Suprapubic skin (tissue), 4 donors: ENCODE measurements around the gene TMEM30A.

Experiments
- EP300 ChIP-seq: sonication (generic); formaldehyde crosslinking; IDR thresholded peaks from one replicate; pipeline ENCODE4 v1.6.1; 2017; ENCODE audit warnings: antibody characterized with exemption
- POLR2A ChIP-seq, 2 donors: fragments of 450-650 bp; IDR thresholded peaks; one replicate each; pipeline ENCODE4 v1.6.1; 2017; ENCODE audit warnings: antibody characterized with exemption in 2 of 2, mild to moderate bottlenecking in 2 of 2, moderate library complexity in 2 of 2
- POLR2AphosphoS5 ChIP-seq, 3 donors: sonication (generic); formaldehyde crosslinking; IDR thresholded peaks; one replicate each; pipeline ENCODE4 v1.6.1; 2017; ENCODE audit warnings: antibody characterized with exemption in 3 of 3
- TF ChIP-seq, protein P1 (sequence below), 2 donors: fragments of 200-600 bp in 1 of 2; fragments of 450-650 bp in 1 of 2; sonication (generic) in 1 of 2; IDR thresholded peaks; one replicate each; pipeline ENCODE4 v1.5.1; 2016 to 2019; ENCODE audit warnings: antibody characterized with exemption in 2 of 2, mild to moderate bottlenecking in 1 of 2, moderate library complexity in 1 of 2

- TF ChIP-seq POLR2A (IDR thresholded peaks at IDR 0.05), result no peak
- TF ChIP-seq, protein P1, sequence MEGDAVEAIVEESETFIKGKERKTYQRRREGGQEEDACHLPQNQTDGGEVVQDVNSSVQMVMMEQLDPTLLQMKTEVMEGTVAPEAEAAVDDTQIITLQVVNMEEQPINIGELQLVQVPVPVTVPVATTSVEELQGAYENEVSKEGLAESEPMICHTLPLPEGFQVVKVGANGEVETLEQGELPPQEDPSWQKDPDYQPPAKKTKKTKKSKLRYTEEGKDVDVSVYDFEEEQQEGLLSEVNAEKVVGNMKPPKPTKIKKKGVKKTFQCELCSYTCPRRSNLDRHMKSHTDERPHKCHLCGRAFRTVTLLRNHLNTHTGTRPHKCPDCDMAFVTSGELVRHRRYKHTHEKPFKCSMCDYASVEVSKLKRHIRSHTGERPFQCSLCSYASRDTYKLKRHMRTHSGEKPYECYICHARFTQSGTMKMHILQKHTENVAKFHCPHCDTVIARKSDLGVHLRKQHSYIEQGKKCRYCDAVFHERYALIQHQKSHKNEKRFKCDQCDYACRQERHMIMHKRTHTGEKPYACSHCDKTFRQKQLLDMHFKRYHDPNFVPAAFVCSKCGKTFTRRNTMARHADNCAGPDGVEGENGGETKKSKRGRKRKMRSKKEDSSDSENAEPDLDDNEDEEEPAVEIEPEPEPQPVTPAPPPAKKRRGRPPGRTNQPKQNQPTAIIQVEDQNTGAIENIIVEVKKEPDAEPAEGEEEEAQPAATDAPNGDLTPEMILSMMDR (IDR thresholded peaks at IDR 0.05), result no peak
- no peak for TF ChIP-seq POLR2AphosphoS5 (IDR thresholded peaks at IDR 0.05)
- no peak for TF ChIP-seq EP300
These were observed 21.0 kb upstream of the TMEM30A start for GRCh38 chr6:75305573-75305972.
